ENCODE measurements around the gene HK1. TPM values are rescaled to one million over a fixed set of nuclear protein-coding genes. Genes with fewer than 3 reads are reported as not detected.
A peak's percentile ranks its signal among the peaks of the same experiment; 100 is the strongest.

The HK1 gene
- total RNA-seq, 1 donor from 2014 or later: 110 TPM

DNA sequence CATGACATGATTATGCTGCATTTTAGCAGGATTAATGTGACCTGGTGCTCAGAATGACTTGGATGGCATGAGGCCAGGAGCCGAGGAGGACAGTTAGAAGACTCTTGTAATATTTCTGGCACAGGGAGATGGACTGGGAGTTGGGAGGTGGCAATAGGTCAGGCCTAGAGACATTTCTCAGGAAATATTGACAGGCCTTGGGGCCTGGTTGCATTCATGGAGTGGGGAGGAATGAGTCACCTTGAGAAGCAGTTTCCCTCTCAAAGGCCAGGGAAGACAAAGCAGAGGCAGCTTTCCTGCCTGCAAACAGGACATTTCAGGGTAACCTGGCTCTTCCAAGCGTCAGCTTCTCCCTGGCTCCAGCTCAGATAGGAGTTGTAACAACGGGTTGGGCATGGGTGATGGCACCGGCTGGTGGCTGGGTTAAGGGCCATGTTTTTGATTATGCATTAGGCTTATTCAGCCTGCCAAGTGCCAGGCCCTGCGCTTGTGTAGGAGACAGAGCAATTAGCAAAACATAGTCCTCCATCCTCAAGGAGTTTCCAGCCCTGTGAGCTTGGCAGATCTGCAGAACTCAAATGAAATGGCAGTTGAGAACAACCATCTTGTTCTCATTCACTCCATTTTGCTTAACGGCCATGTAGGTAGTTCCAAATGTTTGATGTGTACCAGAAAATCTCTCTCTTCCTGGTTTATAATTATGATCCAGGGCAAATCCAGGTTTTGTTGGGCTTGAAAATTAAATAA is 38.2 kb downstream of the HK1 start:
- Mint-ChIP-seq H3K27ac (ENCODE audit: unreplicated experiment) (peak overlapping the region; percentile 37), H3K4me3 (ENCODE audit: unreplicated experiment) (no peak overlapping the region), H3K9me3 (ENCODE audit: low read depth) (no peaks in the 10 kb centered on the region), H3K4me1 (ENCODE audit: low read depth) (peaks cover 25% of the 10 kb centered on the region), H3K36me3 (ENCODE audit: low read depth) (no peaks in the 10 kb centered on the region), H3K27me3 (ENCODE audit: low read depth) (no peaks in the 10 kb centered on the region)
- TF ChIP-seq, protein P1, sequence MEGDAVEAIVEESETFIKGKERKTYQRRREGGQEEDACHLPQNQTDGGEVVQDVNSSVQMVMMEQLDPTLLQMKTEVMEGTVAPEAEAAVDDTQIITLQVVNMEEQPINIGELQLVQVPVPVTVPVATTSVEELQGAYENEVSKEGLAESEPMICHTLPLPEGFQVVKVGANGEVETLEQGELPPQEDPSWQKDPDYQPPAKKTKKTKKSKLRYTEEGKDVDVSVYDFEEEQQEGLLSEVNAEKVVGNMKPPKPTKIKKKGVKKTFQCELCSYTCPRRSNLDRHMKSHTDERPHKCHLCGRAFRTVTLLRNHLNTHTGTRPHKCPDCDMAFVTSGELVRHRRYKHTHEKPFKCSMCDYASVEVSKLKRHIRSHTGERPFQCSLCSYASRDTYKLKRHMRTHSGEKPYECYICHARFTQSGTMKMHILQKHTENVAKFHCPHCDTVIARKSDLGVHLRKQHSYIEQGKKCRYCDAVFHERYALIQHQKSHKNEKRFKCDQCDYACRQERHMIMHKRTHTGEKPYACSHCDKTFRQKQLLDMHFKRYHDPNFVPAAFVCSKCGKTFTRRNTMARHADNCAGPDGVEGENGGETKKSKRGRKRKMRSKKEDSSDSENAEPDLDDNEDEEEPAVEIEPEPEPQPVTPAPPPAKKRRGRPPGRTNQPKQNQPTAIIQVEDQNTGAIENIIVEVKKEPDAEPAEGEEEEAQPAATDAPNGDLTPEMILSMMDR (IDR thresholded peaks at IDR 0.05): no peak
- no peak for DNase-seq (ENCODE audit: low spot score)

DNA sequence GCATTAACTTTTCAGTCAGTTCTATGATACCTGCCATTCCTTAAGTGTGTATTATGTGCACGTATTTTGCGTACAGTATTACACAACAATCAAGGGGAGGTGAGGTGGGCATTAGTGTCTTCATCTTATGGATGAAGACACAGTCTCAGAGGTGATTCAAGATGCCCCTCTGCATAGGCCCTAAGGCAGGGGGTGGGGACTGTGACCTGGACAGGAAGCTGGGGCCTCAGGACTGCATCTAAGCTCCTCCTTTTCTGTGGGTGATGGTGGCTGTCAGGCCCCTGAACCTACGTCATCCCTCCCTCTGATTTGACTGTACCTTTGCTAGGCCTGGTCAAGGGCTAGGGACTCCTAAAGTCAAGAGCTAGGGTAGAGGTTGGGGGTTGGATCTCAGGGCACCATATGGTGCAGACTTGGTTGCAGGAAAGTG is 38.9 kb downstream of the HK1 start:
- H3K9me3 Mint-ChIP-seq (ENCODE audit: low read depth): no peaks in the 10 kb centered on the region
- H3K4me3 Mint-ChIP-seq (ENCODE audit: unreplicated experiment): no peak overlapping the region

DNA sequence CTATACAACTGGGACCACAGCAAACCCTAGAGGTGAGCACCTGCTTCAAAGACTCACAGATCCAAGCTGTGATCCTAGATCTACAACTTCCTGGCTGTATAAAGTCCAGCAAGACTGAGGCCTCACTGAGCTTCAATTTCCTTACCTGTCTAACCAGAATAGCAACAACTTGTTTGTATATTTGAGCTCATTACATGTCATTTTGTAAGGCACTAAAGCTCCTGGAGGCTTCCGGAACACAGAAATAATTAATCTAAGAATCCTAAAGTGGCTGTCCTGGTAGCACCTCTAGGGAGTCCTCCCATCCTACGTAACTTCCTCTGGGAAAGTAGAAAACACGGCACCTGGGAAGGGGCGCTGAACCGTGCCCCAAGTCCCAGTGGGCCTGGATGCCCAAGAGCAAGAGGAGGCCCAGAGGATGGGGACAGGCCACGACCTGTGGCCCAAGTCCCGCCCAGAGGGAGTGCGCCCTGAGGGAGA is 39.4 kb downstream of the HK1 start:
- peaks cover 34% of the 10 kb centered on the region for H3K4me1 Mint-ChIP-seq (ENCODE audit: low read depth)
- H3K4me3 Mint-ChIP-seq (ENCODE audit: unreplicated experiment): peak overlapping the region; percentile 96
- no peaks in the 10 kb centered on the region for H3K27me3 Mint-ChIP-seq (ENCODE audit: low read depth)
- H3K36me3 Mint-ChIP-seq (ENCODE audit: low read depth): no peaks in the 10 kb centered on the region
- TF ChIP-seq, protein P1 (IDR thresholded peaks at IDR 0.05): no peak
- no peak overlapping the region for H3K27ac Mint-ChIP-seq (ENCODE audit: unreplicated experiment)
- DNase-seq (ENCODE audit: low spot score): no peak
- no peaks in the 10 kb centered on the region for H3K9me3 Mint-ChIP-seq (ENCODE audit: low read depth)

More for the DNA sequence above, 38.9 kb downstream of the HK1 start:
- TF ChIP-seq, protein P1 (IDR thresholded peaks at IDR 0.05): no peak
- no peak overlapping the region for H3K27ac Mint-ChIP-seq (ENCODE audit: unreplicated experiment)
- no peaks in the 10 kb centered on the region for H3K36me3 Mint-ChIP-seq (ENCODE audit: low read depth)
- peaks cover 32% of the 10 kb centered on the region for H3K4me1 Mint-ChIP-seq (ENCODE audit: low read depth)
- DNase-seq (ENCODE audit: low spot score): no peak
- no peaks in the 10 kb centered on the region for H3K27me3 Mint-ChIP-seq (ENCODE audit: low read depth)

DNA sequence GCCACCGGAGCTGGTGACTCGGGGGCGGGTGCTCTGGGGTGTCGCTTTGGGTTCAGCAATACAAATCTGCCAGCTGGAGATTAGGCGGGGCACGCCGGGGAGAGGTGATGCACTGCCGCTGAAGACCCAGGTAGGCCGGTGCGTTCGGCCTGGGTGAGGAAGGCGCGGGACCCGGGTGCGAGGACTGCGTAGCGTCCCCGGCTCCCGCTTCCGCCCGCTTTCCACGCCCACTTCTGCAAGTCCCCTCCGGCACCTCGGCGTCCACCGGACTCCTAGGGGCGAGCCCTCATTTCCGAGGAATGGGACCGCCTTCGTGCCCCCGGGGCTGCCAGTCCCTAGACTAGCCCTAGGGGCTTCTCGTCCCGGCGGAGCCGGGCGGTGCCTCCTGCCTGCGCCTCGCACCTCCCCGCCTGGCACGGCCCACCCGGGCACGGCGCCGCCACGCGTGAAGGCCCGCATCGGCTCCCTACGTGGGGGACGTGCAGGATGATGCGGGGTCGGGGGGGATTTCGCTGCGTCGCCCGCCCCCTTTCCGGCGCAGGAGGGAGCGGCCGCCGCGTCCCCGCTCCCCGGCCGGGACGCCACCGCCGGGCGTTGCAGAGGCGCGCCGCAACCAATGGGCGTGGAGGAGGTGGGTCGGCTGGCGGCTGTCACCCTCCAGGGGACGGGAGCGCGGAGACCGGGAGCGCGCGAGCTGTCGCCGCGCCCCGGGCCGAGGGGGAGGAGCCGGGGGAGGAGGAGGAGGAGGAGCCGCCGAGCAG is 40.0 kb downstream of the HK1 start:
- no peaks in the 10 kb centered on the region for H3K27me3 Mint-ChIP-seq (ENCODE audit: low read depth)
- H3K9me3 Mint-ChIP-seq (ENCODE audit: low read depth): no peaks in the 10 kb centered on the region
- H3K4me3 Mint-ChIP-seq (ENCODE audit: unreplicated experiment): peak overlapping the region; percentile 96
- peak overlapping the region; percentile 49 for H3K27ac Mint-ChIP-seq (ENCODE audit: unreplicated experiment)
- DNase-seq (ENCODE audit: low spot score): peak; percentile 96
- TF ChIP-seq, protein P1 (IDR thresholded peaks at IDR 0.05): peak; percentile 24
- H3K36me3 Mint-ChIP-seq (ENCODE audit: low read depth): no peaks in the 10 kb centered on the region
- H3K4me1 Mint-ChIP-seq (ENCODE audit: low read depth): peaks cover 34% of the 10 kb centered on the region

Measured in chondrocyte (in vitro differentiated cells).